SU-DHL-6 (cell line): Measurements from ENCODE around the gene LTBP2.

Source experiments
- H2AFZ ChIP-seq: fragments of 200-600 bp; sonication (generic); 2 replicates; pipeline ENCODE4 v1.6.1; 2014; ENCODE audit warnings: low read depth, mild to moderate bottlenecking, moderate library complexity, mixed read lengths, antibody characterized with exemption, low read length; ENCODE audit not compliant: severe bottlenecking
- H3F3A ChIP-seq: fragments of 200-600 bp; shearing (Covaris generic); 2 replicates; pipeline ENCODE4 v1.6.0; 2016; ENCODE audit warnings: antibody characterized with exemption, mild to moderate bottlenecking; ENCODE audit not compliant: insufficient read depth
- H3K27ac ChIP-seq: fragments of 200-600 bp; sonication (generic); 2 replicates; pipeline ENCODE4 v1.5.1; 2016; ENCODE audit warnings: low read depth, mild to moderate bottlenecking, low read length, moderate library complexity, mixed read lengths
- H3K27me3 ChIP-seq: fragments of 200-600 bp; sonication (generic), shearing (Covaris generic); 2 replicates; pipeline ENCODE4 v1.6.0; 2014; ENCODE audit warnings: mild to moderate bottlenecking, low read length
- H3K36me3 ChIP-seq: fragments of 200-600 bp; sonication (generic); 2 replicates; pipeline ENCODE4 v1.6.1; 2014; ENCODE audit warnings: mild to moderate bottlenecking, low read length, mixed read lengths
- H3K4me2 ChIP-seq: fragments of 300-600, 200-600 bp; shearing (Covaris generic), sonication (generic); 2 replicates; pipeline ENCODE4 v1.6.0; 2014; ENCODE audit warnings: low read length, low read depth, mild to moderate bottlenecking; ENCODE audit not compliant: poor library complexity, severe bottlenecking
- H3K4me3 ChIP-seq: fragments of 200-600 bp; sonication (generic); 2 replicates; pipeline ENCODE4 v1.5.1; 2014; ENCODE audit warnings: antibody characterized with exemption, low read length, mild to moderate bottlenecking, mixed read lengths; ENCODE audit not compliant: insufficient read depth, poor library complexity, severe bottlenecking
- H3K79me2 ChIP-seq: fragments of 200-600 bp; sonication (generic); 2 replicates; pipeline ENCODE4 v1.6.1; 2014; ENCODE audit warnings: mild to moderate bottlenecking, low read length, moderate library complexity; ENCODE audit not compliant: insufficient read depth
- H3K9ac ChIP-seq: fragments of 200-600 bp; sonication (generic); 2 replicates; pipeline ENCODE4 v1.7.0; 2014; ENCODE audit warnings: mild to moderate bottlenecking, low read length
- H3K9me2 ChIP-seq: fragments of 200-600 bp; sonication (generic); replicated peaks from 2 replicates; pipeline ENCODE4 v1.6.1; 2014; ENCODE audit warnings: low read length; ENCODE audit not compliant: insufficient read depth
- H3K9me3 ChIP-seq: fragments of 200-600 bp; sonication (generic); 2 replicates; pipeline ENCODE4 v1.6.1; 2014; ENCODE audit warnings: low read length, mixed read lengths; ENCODE audit not compliant: insufficient read depth
- H4K20me1 ChIP-seq: fragments of 200-600 bp; sonication (generic); 2 replicates; pipeline ENCODE4 v1.6.1; 2014; ENCODE audit warnings: low read depth, mild to moderate bottlenecking, antibody characterized with exemption, low read length, moderate library complexity, mixed read lengths
- CTCF ChIP-seq: fragments of 200-600 bp; sonication (generic); IDR thresholded peaks from one replicate; pipeline ENCODE4 v1.5.1; 2017; ENCODE audit warnings: antibody characterized with exemption, mild to moderate bottlenecking, low read length, moderate library complexity; ENCODE audit not compliant: insufficient read depth, poor library complexity, severe bottlenecking
- EZH2phosphoT487 ChIP-seq: fragments of 200-600 bp; sonication (generic), shearing (Covaris generic); conservative IDR thresholded peaks from 2 replicates; pipeline ENCODE4 v1.6.1; 2018; ENCODE audit warnings: mild to moderate bottlenecking, antibody characterized with exemption, low read length, moderate library complexity, mixed read lengths

Gene LTBP2

GRCh38 chr14:74622257-74622656 is 10.2 kb upstream of the LTBP2 start:
- Histone ChIP-seq H3K27ac (no peak overlapping the region), H3K4me3 (no peak overlapping the region), H3K9me2 (no peaks in the 10 kb centered on the region), H3K4me2 (no peak overlapping the region), H3F3A (no peaks in the 10 kb centered on the region), H3K27me3 (no peaks in the 10 kb centered on the region), H2AFZ (no peak overlapping the region), H3K36me3 (no peaks in the 10 kb centered on the region), H4K20me1 (no peaks in the 10 kb centered on the region), H3K9ac (no peak overlapping the region), H3K79me2 (no peaks in the 10 kb centered on the region), H3K9me3 (no peaks in the 10 kb centered on the region)
- TF ChIP-seq CTCF (no peak), EZH2phosphoT487 (no peak)

- Histone ChIP-seq H3K36me3 (no peaks in the 10 kb centered on the region), H4K20me1 (no peaks in the 10 kb centered on the region), H3K4me2 (no peak overlapping the region), H3F3A (no peaks in the 10 kb centered on the region), H3K9me2 (no peaks in the 10 kb centered on the region), H3K9ac (no peak overlapping the region), H3K79me2 (no peaks in the 10 kb centered on the region), H3K9me3 (no peaks in the 10 kb centered on the region), H3K27ac (no peak overlapping the region), H3K27me3 (no peaks in the 10 kb centered on the region), H2AFZ (no peak overlapping the region), H3K4me3 (no peak overlapping the region)
- no peak for TF ChIP-seq EZH2phosphoT487
Measured at GRCh38 chr14:74621556-74621955, 9.5 kb upstream of the LTBP2 start.

GRCh38 chr14:74620923-74621322 is 8.9 kb upstream of the LTBP2 start:
- Histone ChIP-seq H3K9me2 (no peaks in the 10 kb centered on the region), H4K20me1 (no peaks in the 10 kb centered on the region), H3K36me3 (no peaks in the 10 kb centered on the region), H3K27ac (no peak overlapping the region), H3K4me3 (no peak overlapping the region), H2AFZ (no peak overlapping the region), H3K4me2 (no peak overlapping the region), H3K79me2 (no peaks in the 10 kb centered on the region), H3K27me3 (no peaks in the 10 kb centered on the region), H3F3A (no peaks in the 10 kb centered on the region), H3K9me3 (no peaks in the 10 kb centered on the region), H3K9ac (no peak overlapping the region)
- TF ChIP-seq CTCF (no peak), EZH2phosphoT487 (no peak)

GRCh38 chr14:74620497-74620921 is 8.5 kb upstream of the LTBP2 start:
- Histone ChIP-seq H3K79me2 (no peaks in the 10 kb centered on the region), H3K9ac (no peak overlapping the region), H3K27me3 (no peaks in the 10 kb centered on the region), H3K9me3 (no peaks in the 10 kb centered on the region), H2AFZ (no peak overlapping the region), H3F3A (no peaks in the 10 kb centered on the region), H4K20me1 (no peaks in the 10 kb centered on the region), H3K4me2 (no peak overlapping the region), H3K4me3 (no peak overlapping the region), H3K27ac (no peak overlapping the region), H3K36me3 (no peaks in the 10 kb centered on the region), H3K9me2 (no peaks in the 10 kb centered on the region)
- TF ChIP-seq EZH2phosphoT487 (no peak), CTCF (no peak)
